Measurements from ENCODE around the gene TECPR1.

TECPR1 gene

DNA sequence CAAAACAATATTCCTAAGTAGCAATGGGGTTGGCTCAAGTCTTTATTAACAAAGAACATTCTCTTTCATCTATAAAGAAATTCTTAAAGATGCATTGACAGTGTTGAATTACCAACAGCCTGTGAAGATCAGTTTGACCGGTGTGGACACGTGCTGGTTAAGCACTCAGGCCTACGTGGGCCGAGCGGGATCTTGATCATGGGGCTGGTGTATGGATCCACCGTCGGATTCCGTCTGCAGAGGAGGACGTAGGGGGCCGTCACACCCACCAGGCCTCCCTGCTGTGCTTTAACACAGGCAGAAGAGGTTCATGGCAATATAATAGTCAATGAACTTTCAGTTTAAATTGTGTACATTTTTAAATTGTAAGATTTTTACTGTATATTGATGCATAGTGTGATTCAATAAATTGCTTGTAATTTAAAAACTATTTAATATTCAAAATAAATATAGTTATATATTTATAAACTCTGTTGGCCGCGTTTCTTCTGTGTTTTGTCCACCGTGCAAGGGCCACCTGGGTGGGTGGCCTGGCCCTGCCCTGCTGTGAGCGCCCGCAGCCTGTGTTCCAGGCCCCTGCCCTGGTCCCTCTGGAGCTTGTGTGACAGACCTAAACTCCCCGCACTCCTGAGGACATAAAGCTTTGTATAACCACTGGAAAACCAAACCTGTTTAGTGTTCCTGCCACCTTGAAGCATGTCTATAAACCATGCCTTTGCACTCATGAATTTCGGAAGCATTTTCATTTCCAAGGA is 42.7 kb downstream of the TECPR1 start:
- H3K27ac ChIP-seq (ENCODE audit: low read depth, low read length) = no peak overlapping the region
- no peak overlapping the region for H3K4me2 ChIP-seq (ENCODE audit: low read length)
- peaks cover 10% of the 10 kb centered on the region for H3K36me3 ChIP-seq (ENCODE audit: control insufficient read depth, low read length)
- TF ChIP-seq EZH2phosphoT487 (IDR thresholded peaks at IDR 0.05; ENCODE audit: borderline replicate concordance, low read length) = no peak
- TF ChIP-seq, protein P1, sequence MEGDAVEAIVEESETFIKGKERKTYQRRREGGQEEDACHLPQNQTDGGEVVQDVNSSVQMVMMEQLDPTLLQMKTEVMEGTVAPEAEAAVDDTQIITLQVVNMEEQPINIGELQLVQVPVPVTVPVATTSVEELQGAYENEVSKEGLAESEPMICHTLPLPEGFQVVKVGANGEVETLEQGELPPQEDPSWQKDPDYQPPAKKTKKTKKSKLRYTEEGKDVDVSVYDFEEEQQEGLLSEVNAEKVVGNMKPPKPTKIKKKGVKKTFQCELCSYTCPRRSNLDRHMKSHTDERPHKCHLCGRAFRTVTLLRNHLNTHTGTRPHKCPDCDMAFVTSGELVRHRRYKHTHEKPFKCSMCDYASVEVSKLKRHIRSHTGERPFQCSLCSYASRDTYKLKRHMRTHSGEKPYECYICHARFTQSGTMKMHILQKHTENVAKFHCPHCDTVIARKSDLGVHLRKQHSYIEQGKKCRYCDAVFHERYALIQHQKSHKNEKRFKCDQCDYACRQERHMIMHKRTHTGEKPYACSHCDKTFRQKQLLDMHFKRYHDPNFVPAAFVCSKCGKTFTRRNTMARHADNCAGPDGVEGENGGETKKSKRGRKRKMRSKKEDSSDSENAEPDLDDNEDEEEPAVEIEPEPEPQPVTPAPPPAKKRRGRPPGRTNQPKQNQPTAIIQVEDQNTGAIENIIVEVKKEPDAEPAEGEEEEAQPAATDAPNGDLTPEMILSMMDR (IDR thresholded peaks at IDR 0.05; ENCODE audit: low read depth, low read length, poor library complexity, severe bottlenecking) = no peak
- H4K20me1 ChIP-seq (ENCODE audit: control insufficient read depth, insufficient read depth, low read depth, low read length) = peaks cover 32% of the 10 kb centered on the region; the same call in 1 of the 2 replicates
- no peak overlapping the region for H3K4me3 ChIP-seq (ENCODE audit: low read length)
- peaks cover 5% of the 10 kb centered on the region; the same call in 1 of the 2 replicates for H3K4me1 ChIP-seq (ENCODE audit: control insufficient read depth, low read length)
- no peaks in the 10 kb centered on the region for H3K79me2 ChIP-seq (ENCODE audit: control insufficient read depth, low read length)
- peaks cover 13% of the 10 kb centered on the region for H3F3A ChIP-seq (ENCODE audit: control insufficient read depth, insufficient read depth)
- H3K27me3 ChIP-seq (ENCODE audit: control insufficient read depth, low read length) = peaks cover 16% of the 10 kb centered on the region
- H3K9me2 ChIP-seq (replicated peaks; ENCODE audit: control insufficient read depth, low read length) = no peaks in the 10 kb centered on the region
- H3K9me3 ChIP-seq (ENCODE audit: control insufficient read depth, insufficient read depth, low read length) = no peaks in the 10 kb centered on the region

DNA sequence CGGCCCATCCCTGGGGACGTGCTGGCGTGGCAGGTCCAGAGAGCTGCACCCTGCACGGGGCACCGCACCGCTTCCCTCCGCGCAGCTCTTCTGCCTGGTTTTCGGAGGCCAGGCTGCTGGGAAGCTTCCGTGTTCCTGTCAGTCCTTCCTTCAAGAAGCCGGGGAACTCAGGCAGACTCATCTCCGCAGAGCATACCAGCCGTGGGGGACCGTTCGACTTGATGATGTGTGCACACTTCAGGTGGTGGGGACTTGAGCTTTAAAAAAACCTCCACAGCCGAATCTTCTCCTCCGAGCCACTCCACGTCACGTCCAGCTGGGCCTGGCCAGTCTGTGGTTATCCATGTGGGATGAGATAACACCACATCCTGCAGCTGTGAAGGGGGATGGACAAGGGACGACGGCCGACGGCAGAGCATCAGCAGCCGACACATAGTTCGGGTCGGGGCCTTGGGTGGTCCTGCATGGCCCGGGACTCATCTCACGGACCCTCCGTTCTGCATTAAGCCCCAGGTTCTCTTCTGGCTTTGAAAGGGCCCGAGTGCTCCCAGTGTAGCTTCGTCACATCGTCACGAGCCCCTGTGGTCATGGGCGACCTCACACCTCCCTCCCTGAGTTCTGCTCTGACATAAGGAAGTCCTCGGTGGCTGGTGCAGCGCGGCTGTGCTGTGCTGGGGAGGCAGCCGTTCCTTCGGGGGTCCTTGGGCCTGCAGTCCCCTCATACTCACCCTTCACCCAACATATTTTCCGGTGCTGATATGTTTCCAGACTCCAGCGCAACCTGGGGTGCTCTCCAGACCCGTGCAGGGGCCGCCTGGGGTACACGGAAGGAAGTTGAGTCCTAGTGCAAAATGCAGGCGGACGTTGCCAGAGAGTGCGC is 45.3 kb downstream of the TECPR1 start:
- H3K79me2 ChIP-seq (ENCODE audit: control insufficient read depth, low read length) = peaks cover 3% of the 10 kb centered on the region

DNA sequence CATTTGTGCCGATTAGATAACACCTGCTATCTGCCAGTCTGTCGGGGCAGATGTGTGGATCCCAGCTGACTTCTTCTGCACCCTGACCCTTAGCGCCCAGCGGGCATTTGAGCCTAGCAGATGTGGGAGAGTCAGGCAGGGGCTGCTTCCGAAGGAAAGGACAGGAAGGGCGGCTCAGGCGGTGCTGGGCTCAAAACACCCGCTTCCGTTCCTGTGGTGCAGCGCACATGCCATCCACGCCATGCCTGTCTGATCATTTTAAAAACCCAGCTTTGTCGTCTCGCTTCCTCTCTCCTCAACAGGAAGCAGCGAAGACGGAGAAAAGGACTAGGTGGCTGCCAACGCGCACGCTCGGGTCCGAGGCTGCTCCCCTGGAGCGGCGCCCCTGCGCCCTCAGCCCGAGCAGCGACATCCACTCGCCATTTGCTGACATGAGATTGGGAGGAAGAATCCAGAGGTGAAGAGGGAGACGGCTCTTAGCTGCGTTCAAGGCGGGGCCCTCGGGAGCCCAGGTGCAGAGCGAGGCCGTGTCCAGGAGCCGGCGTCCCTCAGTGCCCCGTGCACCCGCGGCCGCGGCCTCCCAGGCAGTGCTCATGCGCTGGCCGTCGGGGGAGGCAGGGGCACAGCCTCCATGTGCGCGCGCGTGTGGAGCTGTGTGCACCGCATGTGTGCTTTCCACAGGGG is 46.7 kb downstream of the TECPR1 start:
- Histone ChIP-seq H3K79me2 (ENCODE audit: control insufficient read depth, low read length) (peaks cover 3% of the 10 kb centered on the region), H4K20me1 (ENCODE audit: control insufficient read depth, insufficient read depth, low read depth, low read length) (peaks cover 50% of the 10 kb centered on the region), H3K4me1 (ENCODE audit: control insufficient read depth, low read length) (peaks cover 37% of the 10 kb centered on the region), H3K4me2 (ENCODE audit: low read length) (no peak overlapping the region), H3K27me3 (ENCODE audit: control insufficient read depth, low read length) (peaks cover 23% of the 10 kb centered on the region), H3K9me3 (ENCODE audit: control insufficient read depth, insufficient read depth, low read length) (no peaks in the 10 kb centered on the region), H3K36me3 (ENCODE audit: control insufficient read depth, low read length) (peaks cover 10% of the 10 kb centered on the region), H3K9me2 (replicated peaks; ENCODE audit: control insufficient read depth, low read length) (no peaks in the 10 kb centered on the region), H3F3A (ENCODE audit: control insufficient read depth, insufficient read depth) (peaks cover 22% of the 10 kb centered on the region), H3K4me3 (ENCODE audit: low read length) (no peak overlapping the region), H3K27ac (ENCODE audit: low read depth, low read length) (no peak overlapping the region)
- TF ChIP-seq, protein P1 (IDR thresholded peaks at IDR 0.05; ENCODE audit: low read depth, low read length, poor library complexity, severe bottlenecking) = no peak

More for the DNA sequence above, 45.3 kb downstream of the TECPR1 start:
- Histone ChIP-seq H3F3A (ENCODE audit: control insufficient read depth, insufficient read depth) (peaks cover 13% of the 10 kb centered on the region), H3K4me1 (ENCODE audit: control insufficient read depth, low read length) (peaks cover 27% of the 10 kb centered on the region), H3K27me3 (ENCODE audit: control insufficient read depth, low read length) (peaks cover 18% of the 10 kb centered on the region), H4K20me1 (ENCODE audit: control insufficient read depth, insufficient read depth, low read depth, low read length) (peaks cover 44% of the 10 kb centered on the region), H3K4me3 (ENCODE audit: low read length) (no peak overlapping the region), H3K9me3 (ENCODE audit: control insufficient read depth, insufficient read depth, low read length) (no peaks in the 10 kb centered on the region), H3K9me2 (replicated peaks; ENCODE audit: control insufficient read depth, low read length) (no peaks in the 10 kb centered on the region), H3K36me3 (ENCODE audit: control insufficient read depth, low read length) (peaks cover 10% of the 10 kb centered on the region), H3K27ac (ENCODE audit: low read depth, low read length) (no peak overlapping the region), H3K4me2 (ENCODE audit: low read length) (no peak overlapping the region)
- TF ChIP-seq, protein P1 (IDR thresholded peaks at IDR 0.05; ENCODE audit: low read depth, low read length, poor library complexity, severe bottlenecking) = no peak
- TF ChIP-seq EZH2phosphoT487 (IDR thresholded peaks at IDR 0.05; ENCODE audit: borderline replicate concordance, low read length) = no peak
